Activated T-cell treated with anti-CD3 and anti-CD28 coated beads for 24 hours (primary cell): Measurements from ENCODE around the gene MYO7A.
A peak's percentile ranks its signal among the peaks of the same experiment; 100 is the strongest.

Source experiments
- DNase-seq: peaks from one replicate; pipeline ENCODE4 v3.0.0-alpha.2; 2020; ENCODE audit warnings: low read depth

Gene MYO7A

GRCh38 chr11:77147668-77148321 is 19.7 kb downstream of the MYO7A start:
- DNase-seq: peak; percentile 11

DNA sequence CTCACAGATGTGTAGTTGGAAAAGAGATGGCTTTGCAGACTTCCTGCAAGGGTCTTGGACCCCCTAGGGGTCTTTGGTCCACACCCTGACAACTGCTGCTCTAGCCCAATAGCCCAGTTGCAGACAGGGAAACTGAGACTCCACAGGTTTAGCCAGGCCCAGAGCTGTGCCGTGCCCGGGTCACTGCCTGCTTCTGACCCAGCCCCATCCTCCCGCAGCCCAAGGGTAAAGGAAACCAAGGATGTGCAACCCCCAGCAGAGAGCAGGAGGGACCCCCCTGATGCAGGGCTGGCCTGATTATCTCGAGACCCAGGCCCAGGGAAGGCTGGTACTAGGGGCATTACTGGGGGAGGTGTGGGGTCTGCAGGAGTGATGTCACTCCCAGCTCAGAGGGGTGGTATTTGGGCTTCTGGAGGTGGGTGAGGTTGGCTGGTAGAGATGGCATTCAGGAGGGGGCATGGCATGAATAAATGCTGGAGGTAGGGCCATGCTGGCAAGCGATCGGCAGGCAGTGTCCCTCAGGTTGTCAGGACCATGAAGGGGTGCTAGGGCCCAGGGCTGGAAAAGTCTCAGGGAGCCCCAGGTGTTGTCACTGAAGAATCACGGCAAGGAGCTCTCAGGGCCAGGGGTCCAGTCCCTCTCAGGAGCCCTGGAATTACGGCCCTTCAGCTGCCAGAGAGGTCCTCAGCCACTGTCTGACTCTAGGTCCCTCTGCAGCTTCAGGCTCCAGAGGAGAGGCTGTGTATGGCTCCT is 21.1 kb downstream of the MYO7A start:
- no peak for DNase-seq

GRCh38 chr11:77149716-77150392 is 21.8 kb downstream of the MYO7A start:
- DNase-seq: no peak

GRCh38 chr11:77150836-77151235 is 22.8 kb downstream of the MYO7A start:
- no peak for DNase-seq

DNA sequence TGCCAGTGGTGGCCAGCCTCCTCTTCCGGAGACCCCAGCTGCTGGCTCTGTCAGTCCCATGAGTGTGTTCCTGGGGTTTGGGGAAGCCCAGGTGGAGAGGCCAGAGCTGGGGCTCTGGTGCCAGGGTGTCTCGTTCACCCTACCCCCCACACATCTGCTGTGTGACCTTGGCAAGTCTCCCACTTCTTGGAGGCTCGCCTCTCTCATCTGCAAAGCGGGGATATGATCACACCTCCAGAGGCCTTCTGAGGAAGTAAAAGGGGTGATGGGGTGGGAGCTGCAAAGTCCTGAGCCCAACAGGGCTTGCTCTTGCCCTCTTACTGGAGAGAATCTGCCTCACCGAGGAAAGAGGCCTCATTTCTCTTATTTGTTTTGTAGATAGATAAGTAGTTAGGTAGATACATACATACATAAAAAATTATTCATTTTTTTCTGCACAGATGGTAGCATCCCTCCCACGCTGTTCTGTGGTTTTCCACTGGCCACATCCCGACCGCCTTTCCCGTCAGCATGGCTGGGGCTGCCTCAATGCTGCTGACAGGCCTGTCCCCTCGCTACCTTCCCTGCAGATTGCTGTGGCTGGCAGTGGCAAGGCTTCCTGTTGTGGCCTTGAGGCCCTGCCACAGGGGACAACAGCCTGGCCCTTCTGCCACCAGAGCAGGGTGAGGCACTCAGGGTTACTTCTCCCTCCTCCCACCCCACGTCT is 23.9 kb downstream of the MYO7A start:
- peak; percentile 35 for DNase-seq

GRCh38 chr11:77152846-77153245 is 24.8 kb downstream of the MYO7A start:
- DNase-seq: no peak

GRCh38 chr11:77153276-77154185 is 25.5 kb downstream of the MYO7A start:
- no peak for DNase-seq

GRCh38 chr11:77154381-77155081 is 26.5 kb downstream of the MYO7A start:
- no peak for DNase-seq

- no peak for DNase-seq
These were observed 27.0 kb downstream of the MYO7A start for GRCh38 chr11:77155082-77155475.

DNA sequence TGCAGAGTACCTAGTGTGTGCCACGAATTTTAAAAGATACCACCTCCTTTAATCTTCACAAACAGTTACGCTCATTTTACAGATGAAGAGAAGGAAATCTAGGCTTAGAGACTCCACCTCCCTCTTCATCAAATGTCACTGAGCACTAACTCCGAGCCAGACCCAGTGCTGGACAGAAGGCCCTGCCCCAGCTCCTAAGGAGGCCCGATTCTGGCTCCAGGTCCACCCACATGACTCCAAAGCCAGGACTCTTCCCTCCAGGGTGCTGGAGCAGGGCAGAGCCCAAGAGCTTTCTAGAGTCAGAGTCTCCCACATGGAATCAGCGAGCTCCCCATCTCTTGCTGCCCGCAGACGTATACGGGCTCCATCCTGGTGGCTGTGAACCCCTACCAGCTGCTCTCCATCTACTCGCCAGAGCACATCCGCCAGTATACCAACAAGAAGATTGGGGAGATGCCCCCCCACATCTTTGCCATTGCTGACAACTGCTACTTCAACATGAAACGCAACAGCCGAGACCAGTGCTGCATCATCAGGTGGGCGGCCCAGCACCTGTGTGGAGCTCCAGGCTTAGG is 27.6 kb downstream of the MYO7A start:
- no peak for DNase-seq

GRCh38 chr11:77156396-77157195 is 28.6 kb downstream of the MYO7A start:
- no peak for DNase-seq

DNA sequence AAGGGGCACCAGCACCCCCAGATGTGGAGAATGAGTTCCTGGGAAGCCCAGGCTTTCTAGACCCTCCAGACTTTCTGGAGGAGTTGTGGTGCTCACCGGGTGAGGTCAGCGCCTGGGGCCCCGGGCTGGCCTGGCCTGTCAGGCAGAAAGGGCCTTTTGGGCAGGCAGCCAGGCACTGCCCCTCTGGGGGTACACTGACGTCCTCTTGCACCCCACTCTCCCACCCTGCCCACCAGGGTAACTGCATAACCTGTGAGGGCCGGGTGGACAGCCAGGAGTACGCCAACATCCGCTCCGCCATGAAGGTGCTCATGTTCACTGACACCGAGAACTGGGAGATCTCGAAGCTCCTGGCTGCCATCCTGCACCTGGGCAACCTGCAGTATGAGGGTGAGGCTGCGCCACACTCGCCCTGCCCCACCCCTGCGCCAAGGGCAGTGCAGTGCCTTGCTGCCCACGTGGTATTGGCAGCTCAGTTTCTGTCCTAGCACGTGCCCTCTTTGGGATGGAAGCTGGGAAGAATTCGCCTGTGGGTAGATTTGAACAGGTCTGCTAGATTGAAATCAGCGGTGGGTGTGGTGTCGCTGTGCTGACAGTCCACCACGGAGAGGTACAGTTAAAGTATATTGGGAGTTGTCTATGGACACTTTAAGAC is 30.1 kb downstream of the MYO7A start:
- DNase-seq: no peak

DNA sequence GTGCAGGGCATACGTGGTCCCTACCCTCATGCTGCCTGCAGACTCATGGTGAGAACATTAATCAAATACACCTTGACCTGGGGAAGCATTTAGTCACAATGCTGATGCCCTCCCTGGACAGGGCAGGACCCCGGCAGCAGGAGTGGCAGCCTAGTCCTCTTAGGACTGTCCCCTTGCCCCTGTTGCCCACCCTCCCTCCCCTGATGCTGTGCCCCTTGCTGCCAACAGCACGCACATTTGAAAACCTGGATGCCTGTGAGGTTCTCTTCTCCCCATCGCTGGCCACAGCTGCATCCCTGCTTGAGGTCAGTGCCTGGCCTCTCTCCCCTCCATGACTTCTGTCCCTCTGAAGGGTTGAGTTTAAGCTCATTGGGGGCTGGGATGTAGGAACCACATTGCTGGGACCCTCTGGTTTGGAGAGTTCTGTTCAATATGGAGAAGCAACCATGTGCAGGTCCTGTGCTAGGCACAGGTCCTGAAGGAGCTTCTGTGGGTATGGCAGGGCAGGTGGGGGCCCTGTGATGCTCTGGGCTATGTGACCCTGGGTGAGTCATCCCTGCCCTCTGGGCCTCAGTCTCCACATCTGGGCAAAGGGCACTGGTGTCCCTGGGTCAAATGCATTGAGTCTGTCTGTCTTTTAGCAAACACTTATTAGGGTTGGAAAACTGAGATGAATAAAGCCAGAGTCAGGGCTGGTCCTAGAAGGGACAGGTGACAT is 31.3 kb downstream of the MYO7A start:
- DNase-seq: no peak

DNA sequence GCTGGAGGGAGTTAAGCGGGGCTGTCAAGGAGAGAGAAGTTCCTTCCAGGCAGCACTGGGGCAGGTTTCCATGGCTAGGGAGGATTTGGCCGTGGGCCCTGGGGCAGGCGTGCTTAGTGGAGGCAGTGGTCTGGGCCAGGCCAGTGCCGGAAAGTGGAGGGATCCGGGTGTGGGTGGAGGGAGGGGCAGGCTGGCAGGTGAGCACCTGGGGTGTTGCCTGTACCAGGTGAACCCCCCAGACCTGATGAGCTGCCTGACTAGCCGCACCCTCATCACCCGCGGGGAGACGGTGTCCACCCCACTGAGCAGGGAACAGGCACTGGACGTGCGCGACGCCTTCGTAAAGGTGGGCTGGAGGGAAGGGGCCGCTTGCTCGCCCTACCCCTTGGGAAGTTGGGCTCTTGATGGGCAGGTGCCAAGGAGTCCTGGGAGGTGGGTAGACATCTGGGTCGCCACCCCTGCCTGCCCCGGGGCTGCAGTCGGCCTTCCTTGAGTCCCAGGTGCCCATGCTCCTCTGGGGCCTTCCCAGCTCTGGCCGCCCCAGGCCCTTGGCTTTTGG is 32.0 kb downstream of the MYO7A start:
- DNase-seq: no peak

DNA sequence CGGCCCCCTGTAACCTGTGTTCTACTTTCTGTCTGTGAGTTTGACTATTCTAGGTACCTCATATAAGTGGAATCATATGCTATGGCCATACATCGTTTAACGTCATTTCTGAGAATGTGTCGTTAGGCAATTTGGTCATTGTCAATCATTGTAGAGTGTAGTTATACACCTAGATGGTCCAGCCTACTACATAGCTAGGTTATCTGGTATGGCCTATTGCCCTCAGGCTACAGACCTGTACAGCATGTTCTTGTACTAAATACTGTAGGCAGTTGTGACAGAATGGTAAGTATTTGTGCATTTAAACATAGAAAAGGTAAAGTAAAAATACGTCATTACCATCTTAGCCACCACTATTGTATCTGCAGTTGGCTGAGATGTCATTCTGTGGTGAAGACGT is 35.2 kb downstream of the MYO7A start:
- no peak for DNase-seq

DNA sequence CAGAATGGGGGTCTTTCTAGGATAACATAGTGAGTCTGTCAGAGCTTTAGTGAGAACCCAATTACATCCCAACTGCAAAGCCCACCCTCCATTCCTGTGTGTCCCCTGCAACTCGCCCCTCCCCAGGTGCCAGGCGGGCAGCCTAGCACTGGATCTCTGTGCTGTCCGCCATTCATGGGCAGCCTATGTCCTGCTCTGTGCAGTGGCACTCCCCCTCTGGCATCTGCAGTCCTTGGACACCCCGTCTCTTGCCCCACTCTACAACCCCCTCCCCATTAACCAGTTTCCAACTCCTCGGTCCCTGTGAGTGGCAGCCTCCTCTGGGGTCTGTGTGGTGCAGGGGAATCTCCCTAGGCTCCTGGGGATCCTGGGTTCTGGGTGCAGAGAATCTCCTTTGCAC is 37.0 kb downstream of the MYO7A start:
- no peak for DNase-seq

- DNase-seq: no peak
These were observed 38.0 kb downstream of the MYO7A start for GRCh38 chr11:77166021-77166420.

DNA sequence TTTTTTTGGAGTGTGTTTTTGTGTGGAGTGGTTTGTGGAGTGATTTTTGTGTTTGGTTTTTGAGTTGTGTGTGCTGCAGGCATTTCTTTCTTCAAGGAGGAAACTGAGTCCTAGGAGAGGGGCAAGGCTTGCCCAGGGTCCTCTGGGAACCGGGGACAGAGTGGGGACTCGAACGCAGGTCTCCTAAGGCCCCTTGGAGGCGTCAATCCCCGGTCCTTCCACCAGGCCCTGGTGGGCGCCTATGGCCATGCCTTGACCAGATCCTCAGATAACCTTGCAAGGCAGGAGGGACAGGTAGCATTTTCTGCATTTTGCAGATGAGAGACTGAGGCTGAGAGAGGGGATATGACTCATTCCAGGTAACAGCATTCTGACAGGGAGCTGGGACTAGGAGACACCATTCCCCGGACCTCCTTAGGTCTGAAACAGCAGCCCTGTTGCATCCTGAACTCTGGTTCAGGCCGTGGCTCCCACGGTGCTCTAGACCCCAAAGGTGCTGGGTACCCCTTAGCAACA is 39.1 kb downstream of the MYO7A start:
- no peak for DNase-seq
